Smooth muscle cell (in vitro differentiated cells): Measurements from ENCODE around the gene AHCYL2. TPM values are rescaled to one million over a fixed set of nuclear protein-coding genes. Genes with fewer than 3 reads are reported as not detected.
A peak's percentile ranks its signal among the peaks of the same experiment; 100 is the strongest.

Experiments used
- DNase-seq: peaks from one replicate; lab custom pipeline; 2025; ENCODE audit not compliant: unreplicated experiment; lab: John Stamatoyannopoulos, UW
- H2AFZ ChIP-seq: fragments of 200-600 bp; sonication (generic); 2 replicates; pipeline ENCODE4 v1.6.0; 2016; ENCODE audit warnings: antibody characterized with exemption, low read depth, mild to moderate bottlenecking
- H3F3A ChIP-seq: fragments of 200-600 bp; sonication (generic); 2 replicates; pipeline ENCODE4 v1.6.0; 2017; ENCODE audit warnings: antibody characterized with exemption, low read depth
- H3K27ac ChIP-seq: fragments of 200-600 bp; sonication (generic); 2 replicates; pipeline ENCODE4 v1.5.1; 2016; ENCODE audit warnings: low read depth, mild to moderate bottlenecking
- H3K27me3 ChIP-seq: fragments of 200-600 bp; sonication (generic); 2 replicates; pipeline ENCODE4 v1.6.1; 2016; ENCODE audit warnings: low read depth, mild to moderate bottlenecking
- H3K36me3 ChIP-seq: fragments of 200-600 bp; sonication (generic); 2 replicates; pipeline ENCODE4 v1.5.1; 2016; ENCODE audit warnings: low read depth
- H3K4me1 ChIP-seq: fragments of 200-600 bp; sonication (generic); 2 replicates; pipeline ENCODE4 v1.5.1; 2016; ENCODE audit warnings: low read depth
- H3K4me2 ChIP-seq: fragments of 200-600 bp; sonication (generic); 2 replicates; pipeline ENCODE4 v1.6.0; 2016; ENCODE audit warnings: mild to moderate bottlenecking
- H3K4me3 ChIP-seq: fragments of 200-600 bp; sonication (generic); 2 replicates; pipeline ENCODE4 v1.5.1; 2016; ENCODE audit warnings: mild to moderate bottlenecking
- H3K79me2 ChIP-seq: fragments of 200-600 bp; sonication (generic); 2 replicates; pipeline ENCODE4 v1.6.0; 2016; ENCODE audit warnings: low read depth, mild to moderate bottlenecking
- H3K9ac ChIP-seq: fragments of 200-600 bp; sonication (generic); 2 replicates; pipeline ENCODE4 v1.6.0; 2016; ENCODE audit warnings: low read depth
- H3K9me3 ChIP-seq: fragments of 200-600 bp; sonication (generic); replicated peaks from 2 replicates; pipeline ENCODE4 v1.5.1; 2016; ENCODE audit warnings: low read depth
- H4K20me1 ChIP-seq: fragments of 200-600 bp; sonication (generic); 2 replicates; pipeline ENCODE4 v1.6.0; 2016; ENCODE audit warnings: low read depth
- WGBS: methylation state at CpG from one replicate; pipeline ENCODE4 v1.1.7; 2016; ENCODE audit warnings: low lambda C conversion rate; 5-methylcytosine and 5-hydroxymethylcytosine counted together
- polyA plus RNA-seq: library from polyadenylated mRNA; unstranded; fragments of >200 nt; fragmentation: Nextera tagmentation; extraction: Ambion mirVana; gene quantifications from 2 replicates; pipeline ENCODE4 v1.2.1, GENCODE V29; 2016
- total RNA-seq: library from RNA; depleted of rRNA; stranded (reverse); fragments of >200 nt; gene quantifications from 2 replicates; pipeline ENCODE4 v1.2.3, GENCODE V29; 2014
- TF ChIP-seq, protein P1 (sequence below): fragments of 200-600 bp; sonication (generic); IDR thresholded peaks from 2 replicates; pipeline ENCODE4 v1.5.1; 2017; ENCODE audit warnings: borderline replicate concordance, mild to moderate bottlenecking, antibody characterized with exemption; ENCODE audit not compliant: insufficient read depth, poor library complexity, severe bottlenecking

Gene AHCYL2
- total RNA-seq (7.3 and 10.8 TPM in 2 replicates), polyA plus RNA-seq (5.4 and 6.3 TPM in 2 replicates)

DNA sequence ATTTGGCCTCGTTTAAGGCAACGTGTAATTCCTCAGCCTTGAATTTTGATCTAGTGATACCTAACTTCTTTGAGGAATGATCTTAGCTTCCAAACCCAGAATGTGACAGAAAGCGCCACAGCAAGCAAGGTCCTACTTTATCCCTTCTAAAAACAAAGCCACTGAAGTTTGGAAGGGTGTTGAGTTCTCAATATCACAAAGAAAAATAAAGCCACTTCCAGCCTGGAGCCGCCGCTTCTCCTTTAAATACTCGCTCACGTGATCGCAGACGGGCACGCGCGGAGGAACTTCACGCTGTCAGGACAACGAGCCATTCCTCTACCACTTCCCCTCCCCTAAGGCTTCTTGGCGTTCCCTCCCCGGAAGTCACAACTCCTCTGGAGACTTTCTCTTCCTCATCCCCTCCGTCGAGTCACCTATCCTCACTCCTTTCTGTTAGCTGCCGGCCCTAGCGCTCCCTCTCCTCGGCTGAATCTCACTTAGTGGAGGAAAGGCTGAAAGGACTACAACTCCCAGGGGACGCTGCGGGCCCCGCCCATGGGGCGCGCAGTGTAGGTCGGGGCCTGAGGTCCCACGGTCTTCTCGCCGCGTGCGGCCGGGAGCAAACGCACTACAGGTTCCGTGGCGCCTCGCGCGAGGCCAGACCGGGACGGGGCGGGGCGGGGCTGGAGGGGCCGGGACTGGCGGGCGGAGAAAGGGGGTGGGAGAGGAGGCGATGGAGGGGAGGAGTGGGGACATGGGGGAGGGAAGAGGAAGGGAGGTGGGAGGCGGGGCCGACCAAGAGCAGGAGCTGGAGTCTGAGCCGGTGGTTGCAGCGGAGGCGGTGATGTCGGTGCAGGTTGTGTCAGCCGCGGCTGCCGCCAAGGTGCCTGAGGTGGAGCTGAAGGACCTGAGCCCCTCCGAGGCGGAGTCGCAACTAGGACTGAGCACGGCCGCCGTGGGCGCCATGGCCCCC lies at the start of gene AHCYL2:
Gene AHCYL2, plus strand, starts transcription at position 780 of the 955 bp plus-strand sequence.
- 1% methylated on average over 53 of the region's 63 CpGs for WGBS
- Histone ChIP-seq H3F3A (no peaks in the 10 kb centered on the region), H2AFZ (peak within 1 kb of the TSS; percentile 93), H3K9ac (peak within 1 kb of the TSS; percentile 55), H3K4me3 (peak within 1 kb of the TSS; percentile 56), H3K79me2 (no peaks in the 10 kb centered on the region), H3K27ac (peak within 1 kb of the TSS; percentile 50), H4K20me1 (no peaks in the 10 kb centered on the region), H3K9me3 (no peaks in the 10 kb centered on the region), H3K36me3 (no peaks in the 10 kb centered on the region), H3K4me2 (peak within 1 kb of the TSS; percentile 83), H3K27me3 (no peaks in the 10 kb centered on the region), H3K4me1 (peaks cover 18% of the 10 kb centered on the region)
- peak; percentile 93 for DNase-seq
- TF ChIP-seq, protein P1, sequence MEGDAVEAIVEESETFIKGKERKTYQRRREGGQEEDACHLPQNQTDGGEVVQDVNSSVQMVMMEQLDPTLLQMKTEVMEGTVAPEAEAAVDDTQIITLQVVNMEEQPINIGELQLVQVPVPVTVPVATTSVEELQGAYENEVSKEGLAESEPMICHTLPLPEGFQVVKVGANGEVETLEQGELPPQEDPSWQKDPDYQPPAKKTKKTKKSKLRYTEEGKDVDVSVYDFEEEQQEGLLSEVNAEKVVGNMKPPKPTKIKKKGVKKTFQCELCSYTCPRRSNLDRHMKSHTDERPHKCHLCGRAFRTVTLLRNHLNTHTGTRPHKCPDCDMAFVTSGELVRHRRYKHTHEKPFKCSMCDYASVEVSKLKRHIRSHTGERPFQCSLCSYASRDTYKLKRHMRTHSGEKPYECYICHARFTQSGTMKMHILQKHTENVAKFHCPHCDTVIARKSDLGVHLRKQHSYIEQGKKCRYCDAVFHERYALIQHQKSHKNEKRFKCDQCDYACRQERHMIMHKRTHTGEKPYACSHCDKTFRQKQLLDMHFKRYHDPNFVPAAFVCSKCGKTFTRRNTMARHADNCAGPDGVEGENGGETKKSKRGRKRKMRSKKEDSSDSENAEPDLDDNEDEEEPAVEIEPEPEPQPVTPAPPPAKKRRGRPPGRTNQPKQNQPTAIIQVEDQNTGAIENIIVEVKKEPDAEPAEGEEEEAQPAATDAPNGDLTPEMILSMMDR: no peak

DNA sequence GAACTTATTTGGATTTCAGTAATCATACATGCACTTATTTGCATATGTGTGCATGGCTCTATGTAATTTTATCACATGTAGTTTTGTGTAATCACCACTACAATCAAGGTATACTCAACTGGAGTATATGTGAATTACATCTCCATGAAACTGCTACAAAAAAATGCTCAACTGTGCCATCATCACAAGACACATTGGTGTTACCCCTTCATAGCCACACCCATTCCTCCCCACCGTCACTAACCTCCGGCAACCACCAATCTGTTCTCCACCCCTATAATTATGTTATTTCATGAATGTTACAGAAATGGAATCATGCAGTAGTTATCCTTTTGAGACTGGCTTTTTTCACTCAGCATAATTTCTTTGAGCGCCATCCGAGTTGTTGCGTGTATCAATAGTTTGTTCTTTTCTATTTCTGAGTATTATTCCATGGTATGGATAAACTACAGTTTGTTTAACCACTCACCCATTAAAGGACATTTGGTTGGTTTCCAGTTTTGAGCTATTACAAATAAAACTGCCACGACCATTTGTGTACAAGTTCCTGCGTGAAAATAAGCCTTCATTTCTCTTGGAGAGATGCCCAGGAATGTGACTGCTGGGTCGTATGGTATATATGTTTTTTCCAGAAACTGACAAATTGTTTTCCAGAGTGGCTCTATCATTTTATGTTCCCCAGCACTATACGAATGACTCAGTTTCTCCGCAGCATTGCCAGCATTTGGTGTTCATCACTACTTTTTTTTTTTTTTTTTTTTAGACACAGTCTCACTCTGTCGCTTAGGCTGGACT lies 47.7 kb upstream of the AHCYL2 start:
- no peak overlapping the region for H3K4me3 ChIP-seq

DNA sequence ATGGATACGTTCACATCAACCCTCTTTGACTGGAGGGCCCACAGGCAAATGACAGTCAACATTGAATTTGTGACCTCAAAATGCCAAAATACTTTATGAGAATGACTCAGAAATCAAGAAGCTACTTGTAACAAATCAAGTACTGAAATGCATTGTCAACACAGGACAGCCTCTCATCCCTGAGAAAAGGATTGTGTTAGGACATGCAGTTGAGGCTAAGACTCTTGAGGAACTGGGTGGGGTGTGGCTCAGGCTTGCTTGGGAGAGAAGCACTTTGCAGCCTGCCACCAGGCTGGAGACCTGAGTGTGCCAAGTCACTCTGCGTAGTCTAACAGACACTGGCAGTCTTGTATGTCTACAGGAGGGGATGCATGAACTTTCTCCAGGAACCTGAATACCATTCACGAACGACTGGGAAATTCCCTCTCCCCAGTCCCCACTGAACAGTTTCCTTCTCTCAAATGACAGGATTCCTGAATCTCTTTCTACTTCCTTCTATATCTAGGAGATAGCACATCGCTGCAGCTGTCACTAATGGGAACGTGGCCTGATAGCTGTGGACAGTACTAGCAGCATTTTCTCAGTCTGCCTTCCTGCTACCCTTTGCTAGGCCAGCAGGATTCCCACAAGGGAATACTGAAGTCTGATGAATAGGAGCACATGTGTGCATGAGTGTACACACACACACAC lies 39.7 kb upstream of the AHCYL2 start:
- peaks cover 12% of the 10 kb centered on the region for H3K79me2 ChIP-seq
- H3K9ac ChIP-seq: no peak overlapping the region
- no peak overlapping the region for H3K4me2 ChIP-seq
- no peaks in the 10 kb centered on the region for H3K36me3 ChIP-seq
- H3K27me3 ChIP-seq: peaks cover 4% of the 10 kb centered on the region
- no peaks in the 10 kb centered on the region for H3K9me3 ChIP-seq
- H3K4me1 ChIP-seq: peaks cover 12% of the 10 kb centered on the region
- WGBS: 70% methylated on average over 6 of the region's 6 CpGs
- TF ChIP-seq, protein P1: no peak
- H3K27ac ChIP-seq: no peak overlapping the region
- no peak overlapping the region for H3K4me3 ChIP-seq
- H3F3A ChIP-seq: peaks cover 6% of the 10 kb centered on the region
- no peak overlapping the region for H2AFZ ChIP-seq
- no peak for DNase-seq
- H4K20me1 ChIP-seq: peaks cover 9% of the 10 kb centered on the region

More for the DNA sequence above, 47.7 kb upstream of the AHCYL2 start:
- Histone ChIP-seq H4K20me1 (no peaks in the 10 kb centered on the region), H3K4me2 (no peak overlapping the region), H3K36me3 (no peaks in the 10 kb centered on the region), H3K27ac (no peak overlapping the region), H3K9me3 (no peaks in the 10 kb centered on the region), H2AFZ (no peak overlapping the region), H3K27me3 (peaks cover 16% of the 10 kb centered on the region), H3K79me2 (no peaks in the 10 kb centered on the region), H3K4me1 (no peaks in the 10 kb centered on the region), H3F3A (no peaks in the 10 kb centered on the region), H3K9ac (no peak overlapping the region)
- DNase-seq: no peak
- WGBS: 77% methylated on average over 11 of the region's 11 CpGs
- TF ChIP-seq, protein P1: no peak
